ENCODE measurements around the gene ZNF224.

ZNF224 gene

DNA sequence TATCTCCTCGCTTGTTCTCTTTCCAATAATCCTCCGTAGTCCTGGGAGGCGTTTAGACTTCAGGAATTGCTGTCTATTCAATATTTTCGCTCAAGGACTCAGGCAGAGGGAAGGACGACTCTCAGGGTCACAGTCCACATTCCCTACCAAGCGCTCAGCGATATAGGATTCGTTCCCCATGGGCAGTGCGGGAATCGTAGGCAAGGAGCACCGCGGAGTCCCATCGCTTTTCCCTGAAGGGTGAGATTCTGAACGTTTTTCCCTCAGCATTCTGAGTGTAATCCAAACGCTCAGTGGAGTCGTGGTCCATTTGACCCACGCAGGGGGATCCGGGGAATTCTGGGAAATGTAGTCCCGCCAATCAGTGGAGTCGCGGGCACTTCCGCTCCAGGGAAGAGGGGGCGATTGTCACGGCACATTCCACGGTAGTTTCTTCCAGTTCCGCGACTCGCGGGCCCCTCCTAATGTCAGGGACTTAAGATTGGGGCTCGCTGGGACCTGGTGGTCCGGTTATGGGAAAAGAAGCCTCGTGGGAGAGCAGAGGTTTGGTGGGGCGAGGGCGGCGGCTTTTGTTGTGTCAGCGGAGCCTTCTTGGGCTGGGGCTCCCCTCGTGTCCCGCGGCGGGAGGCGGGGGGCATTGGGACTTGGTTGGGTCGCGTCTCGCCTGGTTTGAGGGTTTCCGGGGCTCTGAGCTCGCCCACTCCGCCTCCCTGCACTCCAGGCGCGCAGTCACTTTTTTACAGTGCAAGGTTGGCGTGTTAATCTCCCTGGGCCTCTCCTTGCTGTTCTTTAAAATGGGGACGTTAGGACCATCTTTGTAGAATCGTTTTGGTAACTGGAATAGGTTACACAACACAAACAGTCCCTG, 47.3 kb downstream of the ZNF224 start, which contains the start of gene ZNF234:
Gene ZNF234 (plus strand): TSS at position 364 of the 868 bp plus-strand sequence. CDS start 3,079 bp downstream, outside the sequence.
- Histone ChIP-seq H3K9ac (ENCODE audit: low read depth, low read length) (peak within 1 kb of the TSS; percentile 65), H3K27ac (ENCODE audit: low read depth, low read length) (no peak within 1 kb of the TSS), H3K4me1 (ENCODE audit: insufficient read depth, low read length) (no peaks in the 10 kb centered on the region), H3K36me3 (ENCODE audit: insufficient read depth, low read length) (peaks cover 22% of the 10 kb centered on the region), H3K27me3 (ENCODE audit: insufficient read depth, low read length) (no peaks in the 10 kb centered on the region), H3K9me3 (ENCODE audit: insufficient read depth, low read depth, low read length) (no peaks in the 10 kb centered on the region), H3K4me3 (ENCODE audit: low read length) (peak within 1 kb of the TSS; percentile 77)
- WGBS: 1% methylated on average over 52 of the region's 52 CpGs

DNA sequence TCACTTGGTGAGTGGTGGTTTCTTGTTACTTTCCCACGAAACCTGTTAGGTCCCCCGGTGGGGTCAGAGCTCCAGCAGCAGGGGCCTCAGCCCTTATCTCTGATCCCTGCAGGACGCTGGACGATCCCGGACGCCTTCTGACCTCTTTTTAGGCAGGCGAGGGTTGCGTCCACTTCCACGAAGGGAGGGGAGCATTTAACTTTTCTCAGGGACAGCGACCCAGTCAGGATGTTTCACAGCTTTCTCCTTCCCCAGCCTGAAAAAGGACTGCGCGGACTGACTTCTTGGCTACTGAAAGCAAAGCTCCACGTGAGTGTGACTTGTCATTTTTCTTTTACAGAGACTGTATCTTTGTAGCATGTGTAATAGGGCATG, 47.9 kb downstream of the ZNF224 start:
- Histone ChIP-seq H3K27me3 (ENCODE audit: insufficient read depth, low read length) (no peaks in the 10 kb centered on the region), H3K4me3 (ENCODE audit: low read length) (peak overlapping the region; percentile 77), H3K9ac (ENCODE audit: low read depth, low read length) (peak overlapping the region; percentile 65), H3K27ac (ENCODE audit: low read depth, low read length) (no peak overlapping the region), H3K36me3 (ENCODE audit: insufficient read depth, low read length) (peaks cover 25% of the 10 kb centered on the region), H3K4me1 (ENCODE audit: insufficient read depth, low read length) (no peaks in the 10 kb centered on the region), H3K9me3 (ENCODE audit: insufficient read depth, low read depth, low read length) (no peaks in the 10 kb centered on the region)
- WGBS: 10% methylated on average over 13 of the region's 13 CpGs

DNA sequence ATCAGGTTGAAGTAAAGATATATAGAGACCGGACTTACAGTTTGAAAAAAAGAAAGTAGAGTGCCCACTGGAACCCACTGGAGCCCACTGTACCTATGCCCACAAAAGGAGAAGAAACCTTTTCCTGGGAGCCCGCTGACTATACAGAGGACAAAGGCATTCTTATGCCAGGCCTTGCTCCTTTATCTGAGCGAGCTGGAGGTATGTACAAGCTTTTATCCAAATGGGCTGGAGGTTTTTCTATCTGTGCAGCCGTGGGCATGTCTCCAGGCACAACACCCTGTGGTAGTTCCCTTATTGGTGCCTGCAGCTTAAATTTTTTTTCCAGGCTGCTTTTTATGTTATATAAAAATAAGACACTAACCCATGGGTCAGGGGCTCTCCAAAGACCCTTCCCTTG, 55.6 kb downstream of the ZNF224 start:
- no peak overlapping the region for H3K9ac ChIP-seq (ENCODE audit: low read depth, low read length)
- WGBS: 92% methylated on average over 4 of the region's 4 CpGs
- peaks cover 85% of the 10 kb centered on the region for H3K36me3 ChIP-seq (ENCODE audit: insufficient read depth, low read length)
- no peak overlapping the region for H3K4me3 ChIP-seq (ENCODE audit: low read length)
- H3K27me3 ChIP-seq (ENCODE audit: insufficient read depth, low read length): no peaks in the 10 kb centered on the region
- no peak overlapping the region for H3K27ac ChIP-seq (ENCODE audit: low read depth, low read length)
- no peaks in the 10 kb centered on the region for H3K4me1 ChIP-seq (ENCODE audit: insufficient read depth, low read length)
- H3K9me3 ChIP-seq (ENCODE audit: insufficient read depth, low read depth, low read length): 0 out of 2 replicates have a peak, but pooled peaks cover 2% of the 10 kb centered on the region

DNA sequence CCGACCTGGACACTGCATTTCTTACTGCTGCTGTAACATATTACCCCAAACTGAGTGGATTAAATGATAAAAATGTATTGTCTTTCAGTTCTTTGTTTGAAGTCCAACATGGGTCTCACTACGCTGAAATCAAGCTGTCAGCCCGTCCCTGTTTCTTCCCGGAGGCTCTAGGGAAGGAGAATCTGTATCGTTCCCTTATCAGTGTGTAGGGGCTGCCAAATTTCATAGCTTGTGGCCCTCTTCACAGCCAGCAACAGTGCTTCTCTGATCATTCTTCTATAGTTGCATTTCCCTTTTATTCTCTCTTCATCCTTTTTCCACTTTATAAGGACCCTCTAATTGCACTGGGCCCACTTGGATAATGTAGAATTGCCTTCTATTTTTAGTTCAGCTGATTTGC, 57.3 kb downstream of the ZNF224 start:
- H3K9me3 ChIP-seq (ENCODE audit: insufficient read depth, low read depth, low read length): peaks cover 19% of the 10 kb centered on the region
- H3K4me1 ChIP-seq (ENCODE audit: insufficient read depth, low read length): no peaks in the 10 kb centered on the region
- no peaks in the 10 kb centered on the region for H3K27me3 ChIP-seq (ENCODE audit: insufficient read depth, low read length)
- no peak overlapping the region for H3K4me3 ChIP-seq (ENCODE audit: low read length)
- peaks cover 87% of the 10 kb centered on the region for H3K36me3 ChIP-seq (ENCODE audit: insufficient read depth, low read length)
- H3K9ac ChIP-seq (ENCODE audit: low read depth, low read length): no peak overlapping the region
- H3K27ac ChIP-seq (ENCODE audit: low read depth, low read length): no peak overlapping the region
- 96% methylated on average over 5 of the region's 5 CpGs for WGBS

DNA sequence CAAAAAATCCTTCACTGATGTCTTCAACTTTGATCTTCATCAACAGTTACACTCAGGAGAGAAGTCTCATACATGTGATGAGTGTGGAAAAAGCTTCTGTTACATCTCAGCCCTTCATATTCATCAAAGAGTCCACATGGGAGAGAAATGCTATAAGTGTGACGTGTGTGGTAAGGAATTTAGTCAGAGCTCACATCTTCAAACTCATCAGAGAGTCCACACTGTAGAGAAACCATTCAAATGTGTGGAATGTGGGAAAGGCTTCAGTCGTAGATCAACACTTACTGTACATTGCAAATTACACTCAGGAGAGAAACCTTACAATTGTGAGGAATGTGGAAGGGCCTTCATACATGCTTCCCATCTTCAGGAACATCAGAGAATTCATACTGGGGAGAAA, 62.3 kb downstream of the ZNF224 start:
- Histone ChIP-seq H3K9ac (ENCODE audit: low read depth, low read length) (no peak overlapping the region), H3K4me1 (ENCODE audit: insufficient read depth, low read length) (no peaks in the 10 kb centered on the region), H3K27me3 (ENCODE audit: insufficient read depth, low read length) (no peaks in the 10 kb centered on the region), H3K27ac (ENCODE audit: low read depth, low read length) (no peak overlapping the region), H3K4me3 (ENCODE audit: low read length) (no peak overlapping the region), H3K36me3 (ENCODE audit: insufficient read depth, low read length) (peaks cover 60% of the 10 kb centered on the region), H3K9me3 (ENCODE audit: insufficient read depth, low read depth, low read length) (peaks cover 39% of the 10 kb centered on the region)
- no CpG with 5 or more reads among the region's 2 CpGs for WGBS

All from HUES64 (cell line).